RKO (cell line): ENCODE measurements around the gene BORCS6.
"Not testable (repeated sequence)": the region's sequence is repeated elsewhere in the genome, so short reads cannot be mapped to it uniquely, and the experiment has no call there.

Experiments used
- DNase-seq: peaks from one replicate; pipeline ENCODE4 v3.0.0-alpha.2; 2016; ENCODE audit warnings: low spot score

The BORCS6 gene

GRCh38 chr17:8189711-8190477 lies at the start of gene BORCS6:
Gene BORCS6, minus strand, starts transcription at chr17:8190180. Its CDS starts 40 bp downstream, at chr17:8190140.
- DNase-seq: peak; percentile 99

GRCh38 chr17:8237886-8238285 lies 47.9 kb upstream of the BORCS6 start:
- no peak for DNase-seq

- no peak for DNase-seq
These were observed 47.2 kb upstream of the BORCS6 start for GRCh38 chr17:8237175-8237574.

GRCh38 chr17:8235676-8236075 lies 45.7 kb upstream of the BORCS6 start:
- no peak for DNase-seq

- no peak for DNase-seq
These were observed 44.6 kb upstream of the BORCS6 start for GRCh38 chr17:8234361-8235270.

GRCh38 chr17:8231701-8232100 lies 41.7 kb upstream of the BORCS6 start:
- no peak for DNase-seq

- no peak for DNase-seq
These were observed 37.2 kb upstream of the BORCS6 start for GRCh38 chr17:8227238-8227581.

- peak; percentile 93 for DNase-seq
These were observed 36.7 kb upstream of the BORCS6 start for GRCh38 chr17:8226536-8227237.

GRCh38 chr17:8225813-8226535 lies 36.0 kb upstream of the BORCS6 start:
- DNase-seq: peak; percentile 90

GRCh38 chr17:8224891-8225812 lies 35.2 kb upstream of the BORCS6 start:
- no peak for DNase-seq

GRCh38 chr17:8223356-8224126 lies 33.6 kb upstream of the BORCS6 start:
- DNase-seq: peak; percentile 79

GRCh38 chr17:8222630-8223355 lies 32.8 kb upstream of the BORCS6 start:
- peak; percentile 97 for DNase-seq

- no peak for DNase-seq
These were observed 32.3 kb upstream of the BORCS6 start for GRCh38 chr17:8222380-8222629.

- peak; percentile 90 for DNase-seq
These were observed 31.8 kb upstream of the BORCS6 start for GRCh38 chr17:8221663-8222379.

GRCh38 chr17:8220783-8221662 lies 31.0 kb upstream of the BORCS6 start:
- peak; percentile 93 for DNase-seq

GRCh38 chr17:8214000-8214399 lies 24.0 kb upstream of the BORCS6 start:
- DNase-seq: not testable (repeated sequence)

- DNase-seq: peak; percentile 32
These were observed 22.6 kb upstream of the BORCS6 start for GRCh38 chr17:8212312-8213180.
